Bone marrow (tissue), 2 donors: ENCODE results near the gene KAZN.

Experiments
- DNase-seq, 2 donors: peaks; one replicate each; lab custom pipeline; 2025; lab: John Stamatoyannopoulos, UW

The KAZN gene

GRCh38 chr1:14825396-14825795 is 226.9 kb downstream of the KAZN start:
- DNase-seq = no peak

GRCh38 chr1:14826172-14826636 is 227.7 kb downstream of the KAZN start:
- DNase-seq = no peak

GRCh38 chr1:14826731-14827326 is 228.3 kb downstream of the KAZN start:
- DNase-seq = no peak

- DNase-seq = no peak
Measured at GRCh38 chr1:14827870-14828269, 229.4 kb downstream of the KAZN start.

DNA sequence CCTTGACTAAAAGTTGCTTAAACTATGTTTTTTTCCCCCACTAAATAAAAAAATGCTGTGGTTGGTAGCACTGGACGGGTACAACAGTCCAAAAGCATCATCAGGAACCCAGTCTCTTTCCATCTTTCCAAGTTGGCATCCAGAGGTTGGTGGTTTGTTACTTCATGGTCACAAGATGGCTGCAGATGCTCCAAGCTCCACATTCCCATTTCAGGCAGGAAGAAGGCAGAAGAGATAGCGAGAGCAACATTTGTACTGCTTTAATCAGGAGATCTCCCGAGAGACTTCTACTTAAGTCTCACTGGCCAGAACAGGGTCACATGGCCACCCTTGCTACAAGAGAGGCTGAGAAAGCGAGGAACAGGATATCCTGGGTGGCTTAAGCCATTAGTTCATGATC is 230.2 kb downstream of the KAZN start:
- DNase-seq = no peak

DNA sequence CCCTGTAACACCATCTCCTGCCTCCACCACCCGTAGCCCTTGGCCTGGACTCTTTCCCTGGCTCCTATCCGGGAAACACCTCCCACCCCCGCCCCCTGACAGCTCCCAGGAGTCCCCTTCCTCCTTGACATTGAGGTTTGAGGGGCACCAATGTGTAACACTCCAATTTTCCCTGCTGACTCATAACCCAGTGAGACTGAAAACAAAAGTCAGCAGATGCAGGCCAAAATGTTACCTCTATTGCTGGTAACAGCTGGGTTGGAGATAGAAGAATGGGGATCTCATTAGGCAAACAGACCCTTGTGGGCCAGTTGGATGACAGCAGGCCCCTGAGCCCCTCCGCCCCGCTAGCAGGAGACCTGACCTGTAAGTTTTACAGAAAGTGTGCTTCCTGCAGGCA is 237.2 kb downstream of the KAZN start:
- DNase-seq = no peak

GRCh38 chr1:14836426-14837140 is 238.1 kb downstream of the KAZN start:
- no peak for DNase-seq

DNA sequence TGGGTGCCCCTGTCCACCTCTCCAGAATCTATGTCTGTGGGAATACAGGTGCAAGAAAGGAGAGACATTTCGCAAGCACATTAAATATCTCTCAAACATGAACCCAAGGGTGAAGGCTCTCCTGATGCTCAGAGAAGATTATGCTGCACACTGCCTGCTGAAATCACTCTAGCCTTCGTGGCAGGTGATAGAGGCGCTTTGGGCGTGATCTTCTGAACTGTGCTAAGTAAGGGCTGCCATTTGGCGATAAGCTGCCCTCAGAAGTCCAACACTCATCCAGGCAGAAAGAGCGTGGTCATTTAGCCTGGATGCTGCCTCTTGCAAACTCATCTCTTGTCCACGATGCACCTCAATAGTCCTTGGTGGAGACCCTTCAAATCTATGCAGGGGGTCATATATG is 241.9 kb downstream of the KAZN start:
- no peak for DNase-seq

DNA sequence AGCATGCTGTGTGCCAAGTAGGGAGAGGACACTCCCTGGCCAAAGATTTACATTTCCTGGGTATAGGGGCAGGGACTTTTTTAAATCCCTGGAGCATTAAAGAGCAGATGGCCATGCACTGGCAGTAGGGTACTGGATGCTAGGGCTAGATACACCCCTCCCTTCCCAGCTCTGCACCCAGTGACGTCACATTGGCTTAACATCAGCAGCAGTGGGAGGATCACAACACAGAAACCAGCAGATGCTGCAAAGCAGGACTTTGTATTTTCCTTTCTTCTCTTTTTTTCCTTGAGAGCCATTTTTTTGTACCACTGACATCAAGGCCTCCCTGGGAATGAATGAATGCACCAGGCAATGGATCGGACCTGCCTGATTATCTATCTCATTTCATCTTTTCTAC is 243.0 kb downstream of the KAZN start:
- DNase-seq = no peak

- DNase-seq = no peak
Measured at GRCh38 chr1:14841951-14842350, 243.5 kb downstream of the KAZN start.

DNA sequence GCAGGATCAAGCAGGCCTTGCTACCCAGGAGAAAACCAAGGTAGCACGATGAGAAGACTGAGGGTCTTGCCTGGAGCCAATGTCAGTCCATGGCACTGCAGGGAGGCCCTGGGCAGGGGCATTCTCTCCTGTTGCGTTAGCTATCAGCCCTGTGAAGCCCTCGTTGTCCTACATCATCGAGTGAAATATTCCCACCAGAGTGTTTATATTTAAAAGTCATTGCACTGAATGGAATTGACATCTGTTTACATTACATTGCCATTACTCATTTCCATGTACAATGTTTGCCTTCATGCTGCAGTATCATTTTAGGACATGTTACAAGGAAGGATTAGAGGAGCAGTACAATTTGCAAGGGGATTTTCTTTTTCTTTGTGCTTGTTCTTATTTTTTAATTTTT is 243.9 kb downstream of the KAZN start:
- no peak for DNase-seq

GRCh38 chr1:14842891-14843290 is 244.4 kb downstream of the KAZN start:
- DNase-seq = no peak

GRCh38 chr1:14843525-14843924 is 245.0 kb downstream of the KAZN start:
- DNase-seq = no peak

- no peak for DNase-seq
Measured at GRCh38 chr1:14844356-14844755, 245.9 kb downstream of the KAZN start.

GRCh38 chr1:14844923-14845617 is 246.6 kb downstream of the KAZN start:
- DNase-seq = no peak

DNA sequence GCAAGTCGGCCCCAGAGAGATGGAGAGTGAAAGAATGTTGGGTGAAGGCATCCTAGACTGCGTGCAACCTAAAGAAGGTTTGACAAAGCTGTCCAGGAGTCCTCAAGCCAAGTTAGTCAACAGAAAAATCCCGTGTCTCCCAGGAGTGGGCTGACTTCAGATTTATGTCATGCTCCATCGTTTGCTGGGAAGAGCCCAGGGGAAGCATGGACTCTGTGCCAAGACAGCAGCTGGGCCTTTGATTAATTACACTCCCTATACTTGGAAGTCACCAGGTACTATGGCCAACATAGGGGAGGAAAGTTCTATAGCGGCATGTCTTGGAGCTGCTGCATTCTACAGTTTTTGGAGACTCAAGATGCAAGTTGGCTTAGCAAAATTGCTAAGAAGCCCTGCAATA is 247.4 kb downstream of the KAZN start:
- no peak for DNase-seq

- no peak for DNase-seq
Measured at GRCh38 chr1:14846688-14847087, 248.2 kb downstream of the KAZN start.

GRCh38 chr1:14848203-14848602 is 249.7 kb downstream of the KAZN start:
- DNase-seq = no peak

DNA sequence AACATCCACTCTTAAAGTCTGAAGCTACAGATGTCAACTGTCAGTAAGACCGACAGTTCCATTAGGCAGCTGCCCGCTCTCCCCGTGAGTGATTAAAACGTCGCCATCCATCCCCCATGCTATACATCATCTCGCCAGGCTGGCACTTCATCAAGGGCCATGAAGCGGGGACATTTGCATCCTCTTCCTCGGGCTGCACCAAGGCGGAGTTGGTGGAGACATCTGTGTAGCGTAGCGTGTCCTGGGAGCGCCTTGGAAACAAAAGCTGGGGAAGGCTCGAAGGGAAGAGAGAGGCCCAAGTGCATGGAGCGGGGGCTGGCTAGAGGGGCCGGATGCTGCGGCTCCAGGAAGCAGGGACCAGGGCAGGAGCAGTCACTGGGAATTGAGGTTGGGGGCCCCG is 250.1 kb downstream of the KAZN start:
- DNase-seq = no peak

DNA sequence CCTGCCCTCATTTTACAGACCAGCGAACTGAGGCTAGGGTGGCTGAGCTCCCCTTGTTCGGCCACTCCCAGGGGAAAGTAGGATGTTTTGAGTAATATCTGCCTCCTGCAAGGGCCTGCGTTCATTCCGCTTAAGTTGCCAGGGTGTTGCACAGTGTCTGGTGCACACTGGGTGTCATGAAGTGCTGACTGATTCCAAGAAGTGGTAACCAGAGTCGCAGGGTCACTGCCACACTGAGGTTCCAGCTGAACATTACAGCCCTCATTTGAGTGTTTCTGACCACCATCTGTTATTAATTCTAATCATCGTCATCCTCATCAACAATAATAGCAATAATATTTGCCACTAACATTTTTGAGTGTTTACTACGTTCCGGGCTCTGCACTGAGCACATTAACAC is 250.6 kb downstream of the KAZN start:
- DNase-seq = no peak

GRCh38 chr1:14850563-14850962 is 252.1 kb downstream of the KAZN start:
- no peak for DNase-seq

GRCh38 chr1:14851760-14852159 is 253.3 kb downstream of the KAZN start:
- no peak for DNase-seq

- no peak for DNase-seq
Measured at GRCh38 chr1:14852291-14852690, 253.8 kb downstream of the KAZN start.
